IPS DF 4.7 (cell line): Measurements from ENCODE around the gene EVX2.

ENCODE experiments used
- DNase-seq: peaks from one replicate; pipeline ENCODE4 v3.0.0-alpha.2; 2013; ENCODE audit warnings: low spot score; ENCODE audit errors: extremely low read depth

Gene EVX2

DNA sequence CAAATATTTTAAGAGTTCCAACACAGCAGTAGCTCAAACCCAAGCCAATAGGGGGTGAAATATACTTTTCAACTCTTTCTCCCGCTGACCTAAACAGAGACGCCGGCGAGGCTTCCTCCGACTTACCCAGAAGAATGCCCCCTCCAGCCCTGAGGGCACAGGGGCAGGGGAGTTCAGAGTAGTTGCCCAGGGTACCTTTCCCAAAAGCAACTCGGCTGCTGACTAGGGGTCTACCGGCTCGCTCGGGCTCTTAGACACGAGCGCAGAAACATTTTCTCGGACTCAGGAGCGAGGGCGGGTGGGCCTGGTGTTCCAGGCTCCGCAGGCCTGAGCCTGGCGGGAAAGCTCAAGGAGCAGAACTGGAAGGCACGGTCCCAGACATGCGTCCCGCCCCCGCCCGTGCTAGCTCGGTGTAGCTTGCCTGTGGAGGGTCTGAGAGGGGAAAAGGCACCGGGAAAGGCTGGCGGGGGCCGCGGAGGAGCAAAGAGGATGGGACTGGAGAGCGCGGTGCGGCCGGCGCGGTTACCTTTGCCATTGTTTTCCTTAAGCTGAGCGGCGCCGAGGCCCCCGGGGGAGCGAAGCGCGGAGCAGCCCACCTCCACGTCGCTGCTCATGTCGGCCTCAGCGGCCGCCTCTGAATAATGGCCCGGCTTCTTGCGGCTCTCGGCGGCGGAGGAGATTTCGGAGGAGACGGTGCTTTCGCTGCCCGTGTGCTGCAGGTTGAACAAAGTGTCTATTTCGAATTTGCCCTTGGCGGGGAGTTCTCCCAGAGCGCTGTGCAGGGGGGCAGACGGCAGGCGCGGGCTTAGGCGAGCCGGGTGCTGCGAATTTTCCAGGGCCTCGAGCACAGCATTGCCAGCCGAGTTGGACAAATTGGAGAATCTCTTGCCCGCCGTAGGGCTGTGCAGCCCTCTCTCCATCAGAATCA lies 674 bp downstream of the EVX2 start:
- DNase-seq: no peak

DNA sequence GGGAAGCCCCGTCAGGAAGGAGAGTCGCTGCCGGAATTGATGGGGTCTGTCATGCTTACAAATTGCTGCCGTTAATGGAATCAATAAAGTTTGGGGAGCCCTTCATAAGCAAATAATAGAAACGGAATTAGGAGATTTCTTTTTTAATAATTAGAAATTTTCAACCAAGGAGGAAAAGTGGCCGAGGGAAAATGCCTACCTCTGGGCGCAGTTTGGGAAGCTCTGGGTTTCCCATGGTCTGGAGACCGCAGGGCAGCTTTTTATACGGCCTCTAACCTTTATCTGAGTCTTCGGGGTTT lies 1.3 kb downstream of the EVX2 start:
- DNase-seq: no peak

DNA sequence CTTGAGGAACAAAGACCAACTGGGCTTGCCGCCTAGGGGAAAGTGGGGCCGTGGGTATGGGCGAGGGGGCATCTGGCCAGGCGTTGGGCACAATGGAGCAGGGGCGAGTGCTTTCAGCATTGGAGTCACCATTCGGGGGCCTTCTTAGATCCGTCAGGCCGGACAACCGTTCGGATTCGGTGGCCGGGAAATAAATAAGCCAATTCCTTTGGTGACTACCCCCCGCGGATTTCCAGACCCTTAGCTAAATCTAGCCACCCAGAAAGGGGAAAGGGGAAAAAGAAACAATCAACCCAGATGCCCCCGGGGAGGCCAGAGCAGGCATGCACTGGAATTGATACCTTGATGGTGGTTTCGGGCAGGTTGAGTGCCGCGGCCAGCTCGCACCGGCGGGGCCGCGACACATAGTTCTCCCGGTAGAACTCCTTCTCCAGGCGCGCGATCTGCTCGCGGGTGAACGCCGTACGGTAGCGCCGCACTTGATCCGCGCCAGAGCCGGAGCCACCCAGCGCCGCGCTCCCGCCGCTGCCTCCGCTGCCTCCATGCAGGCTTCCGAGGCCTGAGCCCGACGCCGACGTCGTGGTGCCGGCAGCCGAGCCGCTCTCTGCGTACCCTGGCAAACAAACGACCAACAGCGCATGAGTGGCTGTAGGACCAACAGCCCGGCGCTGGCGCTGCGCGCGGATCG lies 1.8 kb downstream of the EVX2 start:
- no peak for DNase-seq

DNA sequence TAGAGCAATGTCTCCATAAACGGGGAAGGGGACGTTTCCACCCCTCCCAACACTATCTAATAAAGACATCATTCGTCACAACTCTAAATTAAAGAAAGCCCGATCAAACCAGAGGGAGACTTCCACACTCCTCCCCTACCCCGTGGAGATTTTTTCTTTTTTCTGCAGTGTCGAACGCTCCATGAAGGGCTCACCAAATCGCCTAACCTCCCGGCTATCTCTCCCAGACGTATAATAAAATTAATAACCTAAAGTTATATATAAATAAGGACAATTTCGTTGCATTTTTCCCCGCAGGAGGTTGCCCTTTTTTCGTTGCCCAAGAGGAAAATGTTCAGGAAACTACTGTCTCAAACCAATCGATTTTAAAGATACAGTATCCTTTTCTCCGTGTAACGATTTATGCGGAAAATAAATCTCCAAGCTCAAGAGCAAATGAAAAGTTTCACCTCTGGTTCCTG lies 2.4 kb downstream of the EVX2 start:
- DNase-seq: no peak

DNA sequence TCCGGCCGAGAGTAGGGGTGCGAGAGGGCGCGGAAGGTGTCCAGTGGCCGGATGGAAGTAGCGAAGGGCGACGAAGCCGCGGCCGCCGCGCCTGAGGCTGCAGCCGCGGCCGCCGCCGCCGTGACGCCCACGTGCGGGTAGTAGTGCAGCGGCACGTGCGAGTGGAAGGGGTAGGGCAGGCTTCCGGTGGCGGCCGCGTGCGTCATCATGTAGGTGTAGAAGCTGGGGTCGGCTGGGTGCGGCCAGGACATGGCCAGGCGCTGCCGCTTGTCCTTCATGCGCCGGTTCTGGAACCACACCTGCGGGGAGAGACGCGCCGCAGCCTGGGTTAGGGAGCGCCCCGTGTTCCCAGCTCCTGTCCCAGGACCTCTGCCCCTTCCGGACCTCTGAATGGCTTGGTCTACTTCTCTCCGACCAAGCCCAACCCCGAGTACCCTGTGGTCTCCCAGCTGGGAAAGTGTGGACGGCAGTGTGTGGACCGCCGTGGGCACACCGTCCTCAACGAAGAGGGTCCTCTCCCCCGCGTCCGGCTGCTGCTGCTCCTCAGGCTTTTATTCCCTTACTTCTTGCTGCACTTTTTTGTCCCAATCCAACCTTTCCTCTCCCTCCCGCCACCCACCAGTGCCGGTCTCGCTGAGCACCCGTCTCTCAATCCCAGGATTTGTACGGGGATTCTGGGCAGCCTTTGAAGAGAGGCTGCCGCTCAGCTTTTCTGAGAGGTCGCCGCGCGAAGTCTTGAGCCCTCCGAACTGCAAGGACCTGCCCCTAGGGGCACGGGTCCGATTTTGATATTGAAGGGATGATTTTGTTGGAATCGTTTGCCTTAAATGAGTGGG lies 3.0 kb downstream of the EVX2 start:
- DNase-seq: no peak

DNA sequence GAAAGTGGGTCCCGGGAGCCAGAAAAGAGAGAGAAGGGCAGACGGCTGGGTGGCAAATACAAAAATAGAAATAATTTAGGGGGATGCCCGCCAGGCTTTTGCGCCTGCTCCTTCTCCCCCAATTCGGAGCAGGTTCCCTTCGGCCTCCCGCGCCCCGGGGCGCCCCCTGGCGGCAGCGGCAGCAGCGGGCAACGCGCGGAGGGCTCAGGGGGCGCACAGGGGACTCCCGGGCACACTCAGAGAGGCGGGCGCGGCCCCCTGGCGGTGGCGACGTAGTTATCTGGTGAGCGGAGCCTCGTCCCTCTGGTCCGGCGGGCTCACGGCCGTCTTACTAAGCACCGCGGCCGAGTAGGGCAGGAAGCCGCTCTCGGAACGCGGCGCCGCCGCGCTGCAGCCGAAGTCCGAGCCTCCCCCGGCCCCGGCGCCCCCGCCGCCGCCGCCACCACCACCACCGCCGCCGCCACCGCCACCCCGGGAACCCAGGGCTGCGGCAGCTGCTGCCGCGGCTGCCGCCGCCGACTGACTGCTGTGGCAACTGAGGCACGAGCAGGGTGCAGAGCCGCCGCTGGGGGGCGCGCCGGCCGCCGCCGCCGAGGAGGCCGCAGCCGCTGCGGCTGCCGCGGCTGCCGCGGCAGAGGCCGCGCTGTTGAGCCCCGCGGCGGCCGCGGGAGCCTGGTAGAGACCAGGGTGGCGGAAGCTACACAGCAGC lies 3.8 kb downstream of the EVX2 start:
- DNase-seq: no peak

DNA sequence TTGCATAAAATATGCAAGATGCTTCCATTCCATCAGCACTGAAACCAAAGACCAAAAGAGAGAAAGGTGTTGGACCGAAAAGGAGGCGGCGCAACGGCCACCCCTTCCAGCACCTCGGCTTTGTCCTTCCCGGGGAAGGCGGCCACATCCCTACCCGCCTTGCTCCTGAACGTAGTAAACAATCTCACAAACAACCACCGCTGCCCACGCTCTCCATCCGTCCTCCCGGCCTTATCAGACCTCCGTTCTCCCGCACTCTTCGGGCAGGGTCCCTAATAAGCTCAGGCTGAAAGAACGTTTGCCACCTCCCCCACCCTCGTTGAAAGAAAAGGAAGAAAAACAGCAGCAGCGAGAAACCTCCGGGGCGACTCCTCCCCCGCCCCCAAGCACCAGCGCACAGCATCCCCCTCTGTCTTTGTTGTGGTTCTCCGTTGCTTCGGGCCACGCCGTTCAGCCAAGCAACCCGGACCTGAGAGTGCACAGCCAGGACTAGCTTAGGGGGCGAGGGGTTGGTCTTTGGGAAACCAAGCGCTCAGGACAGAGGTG lies 4.4 kb downstream of the EVX2 start:
- no peak for DNase-seq

DNA sequence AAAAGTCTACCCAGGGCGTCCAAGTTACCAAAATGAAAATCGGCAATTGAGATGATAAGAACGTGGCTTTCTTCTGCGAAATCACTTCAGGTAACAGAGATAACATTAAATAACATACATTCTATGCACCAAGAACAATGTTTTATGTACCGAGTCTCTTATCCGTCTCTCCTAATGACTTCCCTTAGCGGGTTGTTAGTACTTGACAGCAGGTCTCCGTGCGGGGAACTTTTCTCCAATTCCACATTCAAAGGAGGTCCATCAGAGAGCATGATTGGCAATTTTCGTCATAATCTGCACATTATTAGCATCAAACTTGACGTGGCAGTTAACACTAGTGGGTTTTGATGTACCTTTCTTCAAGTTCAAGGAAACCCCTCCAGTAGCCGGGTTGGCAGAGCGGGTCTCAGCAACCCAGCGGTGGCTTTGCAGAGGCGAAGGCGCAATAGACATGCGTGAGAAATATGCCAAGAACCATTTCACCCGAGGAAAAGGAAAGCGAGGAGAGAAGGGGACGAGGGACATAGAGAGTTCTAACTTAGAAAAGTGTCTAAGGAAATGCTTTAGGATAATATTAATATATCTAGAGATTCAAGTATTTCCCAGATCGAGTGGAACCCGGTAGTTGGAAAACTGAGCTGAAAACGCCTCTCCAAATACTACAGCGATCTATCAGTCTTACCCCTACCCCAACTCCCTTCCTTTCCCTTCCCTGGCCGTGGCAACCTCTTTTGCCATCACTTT lies 5.0 kb downstream of the EVX2 start:
- DNase-seq: no peak

DNA sequence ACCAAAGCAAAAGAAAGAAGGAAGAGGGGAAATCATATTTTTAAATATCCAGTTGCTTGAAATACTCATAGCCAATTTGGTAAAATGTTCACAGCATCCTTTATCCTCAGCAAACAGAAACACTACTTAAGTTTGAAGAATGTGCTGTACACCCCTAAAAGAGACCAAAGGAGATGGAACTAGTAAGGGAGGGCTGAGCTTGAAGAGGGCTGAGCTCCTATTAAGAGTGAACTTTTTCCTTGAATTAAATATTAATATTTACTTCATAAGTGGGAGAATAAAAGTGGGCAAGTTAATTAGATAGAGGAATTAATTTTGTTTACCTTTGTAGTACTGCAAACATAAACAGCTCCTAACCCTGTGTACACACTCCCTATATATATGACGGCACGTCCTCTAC lies 7.0 kb downstream of the EVX2 start:
- no peak for DNase-seq

DNA sequence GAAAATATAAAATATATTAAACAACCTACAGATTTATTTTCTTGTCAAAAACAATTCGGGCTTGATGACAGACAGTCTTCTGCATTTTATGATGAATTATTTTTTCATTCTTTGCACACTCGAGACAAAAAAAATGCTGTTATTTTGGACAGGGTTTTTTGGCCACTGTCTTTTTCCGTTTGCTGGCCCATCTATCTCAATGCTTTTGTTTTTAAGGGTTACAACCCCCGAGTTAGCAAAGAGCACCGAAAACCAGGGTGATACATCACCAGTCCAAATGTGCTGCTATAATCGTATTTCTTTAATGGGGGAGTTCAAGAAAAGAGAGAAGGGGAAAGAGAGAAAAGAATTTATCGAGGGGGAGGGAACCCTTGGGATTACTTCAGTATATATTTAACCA lies 7.7 kb downstream of the EVX2 start:
- no peak for DNase-seq

DNA sequence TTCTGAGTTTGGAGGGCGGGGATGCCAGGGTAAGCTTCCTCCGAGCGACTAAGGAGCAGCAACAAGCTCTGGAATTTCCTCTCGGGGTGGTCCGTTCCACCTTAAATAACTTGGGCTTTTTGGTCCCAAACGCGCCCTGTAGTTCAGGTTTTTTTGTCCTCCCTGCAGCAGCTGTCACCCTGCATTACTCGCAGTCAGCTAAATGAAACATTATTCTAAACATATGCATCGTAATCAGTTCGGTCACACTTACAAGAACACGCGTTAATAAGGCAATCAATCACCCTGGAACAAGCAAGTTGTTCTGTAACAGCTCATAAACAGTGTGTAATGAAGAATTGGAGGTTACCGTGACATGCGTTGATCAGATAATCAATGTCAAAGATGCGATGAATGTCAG lies 8.3 kb downstream of the EVX2 start:
- no peak for DNase-seq

DNA sequence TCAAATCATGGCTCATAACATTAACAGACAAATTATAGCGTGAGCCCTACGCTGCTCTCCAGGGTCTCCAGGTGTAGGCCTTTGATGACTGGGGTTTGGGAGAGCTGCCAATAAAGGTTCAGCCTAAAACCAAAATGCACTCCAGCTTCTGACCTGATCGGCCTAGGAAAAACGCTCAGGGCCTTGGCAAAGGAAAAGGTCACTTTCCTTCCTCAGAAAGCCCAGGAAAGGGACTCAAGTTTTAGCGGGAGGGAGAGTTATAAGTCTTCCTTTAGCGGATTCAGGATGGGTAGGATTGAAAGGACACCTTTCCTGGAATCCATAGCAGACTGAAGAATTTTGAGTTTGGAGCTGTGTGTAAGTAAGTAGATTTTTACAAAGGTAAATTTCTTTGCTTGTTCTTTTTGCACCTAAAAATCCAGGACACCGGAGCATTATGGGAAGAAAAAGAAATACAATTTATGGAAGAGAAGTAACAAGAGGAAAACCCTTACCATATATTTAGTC lies 8.8 kb downstream of the EVX2 start:
- no peak for DNase-seq

DNA sequence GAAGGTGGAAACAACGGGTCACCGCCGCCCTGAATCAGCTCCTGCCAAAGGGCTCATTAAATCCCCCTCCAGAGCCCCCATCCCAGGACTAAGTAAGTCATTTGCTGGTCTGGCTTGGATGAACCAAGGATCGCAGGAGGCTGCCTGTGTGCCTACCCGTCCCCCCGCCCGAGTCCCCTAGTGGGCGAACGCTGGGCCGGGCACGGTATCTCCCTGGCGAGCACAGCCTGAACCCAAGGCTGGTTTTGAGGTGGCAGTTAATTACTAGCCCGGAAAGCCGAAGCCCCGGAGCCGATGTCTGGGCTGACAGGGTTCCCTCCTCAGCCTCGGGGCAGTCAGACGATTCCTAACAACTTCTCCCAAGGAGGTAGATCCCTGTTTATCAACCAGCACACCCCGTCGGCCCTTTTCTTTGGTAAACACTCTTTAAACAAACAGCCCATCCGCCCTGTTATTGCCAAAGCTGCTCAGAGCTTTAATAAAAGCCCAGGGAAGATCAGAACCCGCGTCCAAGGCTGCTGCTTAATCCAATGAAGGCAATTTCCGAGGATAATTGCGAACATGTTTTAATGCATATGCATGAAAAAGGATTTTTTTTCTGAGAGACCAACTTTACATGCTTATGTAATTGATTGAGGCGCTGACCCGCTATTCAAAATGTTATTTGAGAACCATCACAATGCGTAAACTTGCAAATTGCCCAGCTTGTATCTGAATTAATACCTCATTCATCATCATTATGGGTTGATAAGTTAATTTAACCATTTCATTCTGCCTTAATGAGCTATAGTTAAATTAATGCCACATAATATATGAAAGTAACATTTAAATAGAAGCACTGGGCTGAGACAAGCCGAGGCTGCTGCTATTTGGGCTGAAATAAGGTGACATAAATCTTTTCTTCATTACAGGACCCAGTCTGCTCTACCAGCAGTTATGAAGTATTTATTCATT lies 10.5 kb downstream of the EVX2 start:
- no peak for DNase-seq

DNA sequence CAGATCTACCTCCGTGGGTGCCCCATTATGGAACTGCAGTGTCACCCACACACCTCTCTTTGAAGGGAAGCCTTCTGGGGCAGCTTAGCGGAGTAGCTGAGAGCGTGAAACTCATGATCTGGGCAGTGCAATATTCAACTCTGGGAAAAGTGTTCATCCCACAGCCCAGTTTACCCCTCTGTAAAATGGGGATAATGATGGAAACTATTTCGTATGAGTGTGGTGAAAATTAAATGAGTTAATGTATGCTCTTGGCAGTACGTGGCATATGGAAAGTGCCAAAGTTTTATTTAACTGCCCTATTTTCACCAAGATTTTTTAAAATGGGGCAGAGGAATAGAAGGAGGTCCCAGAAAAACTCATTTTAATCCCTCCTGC lies 11.5 kb downstream of the EVX2 start:
- DNase-seq: no peak

DNA sequence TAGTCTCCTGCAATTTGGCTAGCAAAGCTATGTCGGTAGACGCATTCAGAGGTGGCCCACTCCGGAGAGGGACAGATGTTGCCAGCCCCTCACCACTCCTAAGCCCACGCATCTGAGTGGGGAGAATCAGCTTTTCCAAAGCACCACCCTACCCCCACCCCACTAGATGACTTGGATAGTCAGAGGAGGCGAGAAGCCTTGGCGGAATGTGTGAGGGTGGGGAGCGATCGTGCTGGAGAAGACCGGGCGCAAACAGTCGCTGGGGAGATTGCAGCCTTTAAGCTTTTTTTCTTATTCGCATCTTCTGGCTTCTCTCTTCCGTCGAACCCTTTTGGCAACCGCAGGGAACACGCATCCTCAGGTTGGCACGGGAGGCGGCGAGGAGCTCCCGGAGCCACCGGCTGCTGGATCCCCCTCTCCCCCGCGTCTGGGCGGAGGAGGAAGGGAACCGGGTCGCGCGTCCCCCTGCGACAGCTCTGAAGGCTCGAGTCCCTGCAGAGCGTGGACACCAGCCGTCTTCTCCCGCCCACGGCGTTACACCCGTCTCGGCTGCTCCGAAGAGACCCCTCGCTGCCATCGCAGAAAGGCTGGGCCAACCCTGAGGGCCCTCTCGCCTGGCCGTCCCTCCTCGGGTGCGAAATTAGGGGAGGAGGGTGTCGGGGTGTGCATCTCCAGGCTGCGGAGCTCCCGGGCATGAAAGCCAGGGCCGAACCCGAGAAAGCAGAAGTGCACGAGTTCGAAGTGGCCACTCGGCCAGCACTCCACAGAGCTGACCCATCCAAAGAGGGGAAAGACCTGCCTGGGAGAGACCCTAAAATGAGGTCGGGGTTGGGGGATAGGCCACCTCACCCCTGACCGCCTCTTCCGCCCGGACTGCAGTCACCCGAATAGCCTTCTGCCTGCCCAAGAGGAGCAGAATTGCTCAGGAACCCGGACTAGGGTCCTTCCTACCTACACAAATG lies 12.2 kb downstream of the EVX2 start:
- no peak for DNase-seq

DNA sequence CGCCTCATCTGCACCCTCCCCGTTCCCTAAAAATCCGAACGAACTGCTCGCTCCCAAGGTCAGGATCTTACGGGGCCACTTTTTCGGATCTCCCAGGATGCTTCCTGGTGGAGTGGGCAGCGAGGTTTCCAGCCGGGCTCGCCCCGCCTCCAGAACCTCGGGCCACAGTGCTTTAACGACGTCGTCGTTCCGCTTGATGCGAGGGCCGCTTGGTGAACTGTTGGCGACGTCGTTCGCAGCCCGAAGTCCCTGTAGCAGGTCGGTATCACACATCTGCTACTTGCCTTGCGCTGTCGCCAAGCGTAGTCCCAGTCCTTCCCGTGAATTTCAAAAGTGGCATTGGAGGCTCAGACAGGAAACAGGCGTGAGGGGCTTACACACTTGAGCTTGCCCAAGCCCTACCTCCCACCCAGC lies 15.3 kb downstream of the EVX2 start:
- DNase-seq: no peak

DNA sequence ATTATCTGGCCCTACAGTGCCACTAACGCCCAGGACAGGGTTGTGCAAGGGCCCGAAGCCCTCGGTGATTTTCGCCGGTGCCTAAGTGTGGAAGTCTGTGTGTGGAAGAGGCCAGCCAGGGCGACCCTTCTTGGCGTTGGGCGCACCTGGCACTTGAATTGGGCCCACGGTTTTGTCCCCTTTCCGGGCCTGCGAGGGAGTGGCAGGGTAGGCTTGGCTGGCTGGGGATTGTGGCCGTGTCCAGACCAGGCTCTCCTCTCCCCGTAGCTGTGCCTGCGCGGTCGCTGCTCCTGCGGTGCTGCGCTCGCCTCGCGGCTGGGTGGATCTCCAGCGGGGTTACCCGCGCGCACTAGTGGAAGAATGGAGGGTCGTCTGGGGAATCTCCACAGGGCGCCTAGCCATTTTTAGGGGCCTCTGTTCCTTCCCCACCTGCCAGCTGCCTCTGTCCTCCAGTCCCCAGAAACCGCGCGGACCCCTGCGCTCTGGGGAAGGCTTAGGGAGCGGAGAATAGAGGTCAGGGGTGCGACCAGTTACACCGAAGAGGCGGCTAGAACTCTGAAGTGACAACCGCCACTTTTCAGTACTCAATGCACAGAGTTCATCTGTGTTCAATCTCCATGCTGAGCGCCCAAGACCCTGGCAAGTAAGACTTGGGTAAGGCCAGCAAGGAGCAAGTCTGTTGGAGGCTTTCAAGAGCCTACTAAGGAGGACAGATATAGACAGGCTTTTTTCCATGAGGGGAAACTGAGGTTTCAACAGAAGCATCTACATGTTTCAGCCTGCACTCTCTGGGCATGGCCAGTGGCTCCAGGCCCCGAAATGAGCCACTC lies 16.0 kb downstream of the EVX2 start:
- no peak for DNase-seq
